B cell (primary cell): ENCODE data around the gene CEP112.

Experiments
- EZH2 ChIP-seq: IDR thresholded peaks from 2 replicates; pipeline ENCODE4 v1.6.1; 2012; ENCODE audit warnings: borderline replicate concordance, low read depth, mild to moderate bottlenecking, moderate library complexity, low read length; ENCODE audit not compliant: insufficient read depth, poor library complexity, severe bottlenecking
- TF ChIP-seq, protein P1 (sequence below): fragments of 200-600 bp; IDR thresholded peaks from one replicate; pipeline ENCODE4 v1.8.0; 2022; ENCODE audit warnings: antibody characterized with exemption, mild to moderate bottlenecking

DNA sequence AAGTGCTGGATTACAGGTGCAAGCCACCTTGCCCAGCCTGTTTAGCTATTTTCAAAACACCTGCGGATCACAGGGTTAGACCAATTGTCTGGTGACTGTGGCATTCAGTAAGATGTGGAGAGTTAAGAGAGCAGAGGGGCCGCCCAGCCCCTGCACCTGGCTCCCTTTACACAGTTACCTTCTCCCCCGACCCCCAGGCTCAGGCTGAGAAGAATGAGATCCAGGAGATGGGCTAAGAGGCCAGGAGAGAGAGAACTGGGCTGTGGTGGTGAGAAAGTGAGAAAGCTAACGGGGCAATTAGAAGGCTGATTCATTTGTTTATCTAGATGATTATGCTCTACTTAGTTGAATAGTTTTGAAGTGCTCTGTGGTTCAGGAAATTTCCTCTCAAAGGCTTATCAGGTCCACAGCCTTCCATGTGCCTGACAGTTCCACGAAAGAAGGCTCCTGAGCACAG, 562.7 kb downstream of the CEP112 start:
- TF ChIP-seq, protein P1, sequence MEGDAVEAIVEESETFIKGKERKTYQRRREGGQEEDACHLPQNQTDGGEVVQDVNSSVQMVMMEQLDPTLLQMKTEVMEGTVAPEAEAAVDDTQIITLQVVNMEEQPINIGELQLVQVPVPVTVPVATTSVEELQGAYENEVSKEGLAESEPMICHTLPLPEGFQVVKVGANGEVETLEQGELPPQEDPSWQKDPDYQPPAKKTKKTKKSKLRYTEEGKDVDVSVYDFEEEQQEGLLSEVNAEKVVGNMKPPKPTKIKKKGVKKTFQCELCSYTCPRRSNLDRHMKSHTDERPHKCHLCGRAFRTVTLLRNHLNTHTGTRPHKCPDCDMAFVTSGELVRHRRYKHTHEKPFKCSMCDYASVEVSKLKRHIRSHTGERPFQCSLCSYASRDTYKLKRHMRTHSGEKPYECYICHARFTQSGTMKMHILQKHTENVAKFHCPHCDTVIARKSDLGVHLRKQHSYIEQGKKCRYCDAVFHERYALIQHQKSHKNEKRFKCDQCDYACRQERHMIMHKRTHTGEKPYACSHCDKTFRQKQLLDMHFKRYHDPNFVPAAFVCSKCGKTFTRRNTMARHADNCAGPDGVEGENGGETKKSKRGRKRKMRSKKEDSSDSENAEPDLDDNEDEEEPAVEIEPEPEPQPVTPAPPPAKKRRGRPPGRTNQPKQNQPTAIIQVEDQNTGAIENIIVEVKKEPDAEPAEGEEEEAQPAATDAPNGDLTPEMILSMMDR, result no peak
- no peak for TF ChIP-seq EZH2
